Mesendoderm (in vitro differentiated cells): ENCODE measurements around the gene ASPA.

Experiments
- DNase-seq: peaks from one replicate; pipeline ENCODE4 v3.0.0; 2013
- H2AK5ac ChIP-seq: 2 replicates; pipeline ENCODE4 v1.6.1; 2013; ENCODE audit warnings: low read length, inconsistent platforms
- H2BK120ac ChIP-seq: 2 replicates; pipeline ENCODE4 v1.6.1; 2013; ENCODE audit warnings: low read depth, mild to moderate bottlenecking, low read length, moderate library complexity, mixed read lengths
- H2BK15ac ChIP-seq: replicated peaks from 2 replicates; pipeline ENCODE4 v1.6.1; 2013; ENCODE audit warnings: low read depth, mild to moderate bottlenecking, moderate library complexity
- H2BK5ac ChIP-seq: 2 replicates; pipeline ENCODE4 v1.6.1; 2013; ENCODE audit warnings: low read length, inconsistent platforms
- H3K18ac ChIP-seq: 2 replicates; pipeline ENCODE4 v1.6.1; 2013; ENCODE audit warnings: mild to moderate bottlenecking, low read length, mixed read lengths
- H3K23ac ChIP-seq: one replicate; pipeline ENCODE4 v1.6.1; 2013; ENCODE audit warnings: low read length
- H3K27ac ChIP-seq: 2 replicates; pipeline ENCODE4 v1.5.1; 2013; ENCODE audit warnings: low read depth, mild to moderate bottlenecking, inconsistent platforms, low read length, moderate library complexity
- H3K27me3 ChIP-seq: 2 replicates; pipeline ENCODE4 v1.6.1; 2013; ENCODE audit warnings: low read length, control low read depth, mild to moderate bottlenecking, inconsistent platforms; ENCODE audit not compliant: insufficient read depth, poor library complexity
- H3K36me3 ChIP-seq: 2 replicates; pipeline ENCODE4 v1.6.1; 2013; ENCODE audit warnings: low read length, inconsistent platforms; ENCODE audit not compliant: control insufficient read depth, insufficient read depth
- H3K4ac ChIP-seq: one replicate; pipeline ENCODE4 v1.6.1; 2013; ENCODE audit warnings: low read depth, mild to moderate bottlenecking, low read length, moderate library complexity
- H3K4me1 ChIP-seq: 2 replicates; pipeline ENCODE4 v1.6.1; 2013; ENCODE audit warnings: low read depth, low read length, inconsistent platforms; ENCODE audit not compliant: control insufficient read depth
- H3K4me2 ChIP-seq: 2 replicates; pipeline ENCODE4 v1.6.1; 2013; ENCODE audit warnings: low read length
- H3K4me3 ChIP-seq: 2 replicates; pipeline ENCODE4 v1.5.1; 2013; ENCODE audit warnings: mild to moderate bottlenecking, low read length
- H3K56ac ChIP-seq: one replicate; pipeline ENCODE4 v1.6.1; 2013; ENCODE audit warnings: low read length
- H3K79me1 ChIP-seq: 2 replicates; pipeline ENCODE4 v1.6.1; 2013; ENCODE audit warnings: low read length, inconsistent platforms
- H3K79me2 ChIP-seq: 2 replicates; pipeline ENCODE4 v1.6.1; 2013; ENCODE audit warnings: mild to moderate bottlenecking, low read length; ENCODE audit not compliant: control insufficient read depth, insufficient read depth
- H3K9ac ChIP-seq: 2 replicates; pipeline ENCODE4 v1.6.1; 2013; ENCODE audit warnings: low read length, inconsistent platforms
- H4K5ac ChIP-seq: one replicate; pipeline ENCODE4 v1.6.1; 2013; ENCODE audit warnings: low read length
- H4K8ac ChIP-seq: one replicate; pipeline ENCODE4 v1.6.1; 2013; ENCODE audit warnings: low read depth, mild to moderate bottlenecking, control low read depth, low read length, moderate library complexity
- WGBS: extraction: QIAGEN DNeasy Blood & Tissue Kit; methylation state at CpG from one replicate; pipeline ENCODE4 v1.1.7; 2013; ENCODE audit warnings: low lambda C conversion rate, missing lambda C conversion rate; ENCODE audit not compliant: insufficient coverage; ENCODE audit errors: extremely low coverage; 5-methylcytosine and 5-hydroxymethylcytosine counted together

Gene ASPA

DNA sequence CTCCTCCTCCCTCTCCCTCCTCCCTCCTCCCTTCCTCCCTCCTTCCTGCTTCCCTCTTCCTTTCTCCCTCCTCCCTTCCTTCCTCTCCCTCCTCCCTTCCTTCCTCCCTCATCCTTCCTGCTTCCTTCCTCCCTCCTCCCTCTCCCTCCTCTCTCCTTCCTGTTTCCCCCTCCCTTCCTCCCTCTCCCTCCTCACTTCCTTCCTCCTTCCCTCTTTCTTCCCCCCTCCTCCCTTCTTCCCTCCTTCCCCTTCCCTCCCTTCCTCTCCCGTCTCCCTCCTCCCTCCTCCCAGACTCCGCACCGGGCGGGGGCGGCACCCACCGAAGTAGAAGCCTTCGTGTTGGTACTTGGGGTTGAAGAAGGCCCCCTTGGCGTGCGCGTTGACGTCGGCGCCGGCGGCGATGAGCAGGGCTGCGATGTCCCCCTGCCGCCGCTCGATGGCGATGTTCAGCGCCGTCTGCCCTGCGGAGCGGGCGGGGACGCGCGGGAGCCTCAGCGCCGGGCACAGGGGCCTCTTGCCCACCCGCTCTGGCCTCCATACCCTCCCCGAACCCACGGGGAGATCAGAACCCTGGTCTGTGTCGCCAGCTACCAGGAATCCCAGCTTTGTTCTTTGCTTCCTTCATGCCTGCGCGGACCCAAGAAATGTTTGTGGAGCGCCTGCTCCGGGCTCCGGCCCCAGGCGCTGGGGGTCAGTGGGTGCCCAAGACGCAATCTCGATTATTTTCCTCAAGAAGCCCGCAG is 59.6 kb downstream of the ASPA start:
- peak; percentile 92 for DNase-seq
- no peaks in the 10 kb centered on the region for H3K79me2 ChIP-seq
- H3K27me3 ChIP-seq, result no peaks in the 10 kb centered on the region
- peak overlapping the region; percentile 85 for H3K18ac ChIP-seq
- peak overlapping the region; percentile 35 for H3K4me3 ChIP-seq
- H2BK120ac ChIP-seq, result peak overlapping the region; percentile 19
- peak overlapping the region; percentile 81 for H3K9ac ChIP-seq
- H3K4me2 ChIP-seq, result peak overlapping the region; percentile 75
- H3K79me1 ChIP-seq, result no peaks in the 10 kb centered on the region
- no CpG with 5 or more reads among the region's 44 CpGs for WGBS
- no peak overlapping the region for H2AK5ac ChIP-seq
- H3K4ac ChIP-seq, result no peak overlapping the region
- H4K5ac ChIP-seq, result no peak overlapping the region
- H3K23ac ChIP-seq, result no peak overlapping the region
- H3K4me1 ChIP-seq, result peaks cover 5% of the 10 kb centered on the region
- no peaks in the 10 kb centered on the region for H3K36me3 ChIP-seq
- peak overlapping the region; percentile 14 for H4K8ac ChIP-seq
- no peak overlapping the region for H2BK5ac ChIP-seq
- peak overlapping the region; percentile 15 for H2BK15ac ChIP-seq
- H3K27ac ChIP-seq, result no peak overlapping the region
- peak overlapping the region; percentile 89 for H3K56ac ChIP-seq

DNA sequence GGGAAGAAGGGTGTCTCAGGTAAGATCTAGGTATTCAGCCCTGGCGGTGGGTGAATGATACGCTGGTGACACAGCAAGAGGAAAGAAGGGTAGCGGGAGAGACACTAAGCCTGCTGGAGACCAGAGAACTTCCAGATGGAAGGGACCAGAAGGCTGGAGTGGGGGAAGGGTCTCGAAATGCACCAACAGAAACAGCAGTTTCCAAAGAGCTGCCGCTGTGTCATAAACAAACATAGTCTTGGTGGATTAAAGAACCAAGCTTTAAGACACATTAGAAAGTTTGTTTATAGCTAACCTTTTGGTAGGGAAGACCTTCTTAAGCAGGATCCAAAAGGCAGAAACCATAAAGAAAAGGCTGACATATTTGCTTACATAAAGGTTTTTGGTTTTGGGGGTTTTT is 60.9 kb downstream of the ASPA start:
- Histone ChIP-seq H2AK5ac (no peak overlapping the region), H3K56ac (no peak overlapping the region), H3K36me3 (no peaks in the 10 kb centered on the region), H3K27me3 (no peaks in the 10 kb centered on the region), H3K27ac (no peak overlapping the region), H3K79me2 (no peaks in the 10 kb centered on the region), H4K8ac (no peak overlapping the region), H3K79me1 (no peaks in the 10 kb centered on the region), H4K5ac (no peak overlapping the region), H3K23ac (no peak overlapping the region), H2BK5ac (no peak overlapping the region), H2BK15ac (no peak overlapping the region), H3K18ac (no peak overlapping the region), H3K4ac (no peak overlapping the region), H3K4me2 (no peak overlapping the region), H2BK120ac (no peak overlapping the region), H3K4me1 (no peaks in the 10 kb centered on the region), H3K4me3 (no peak overlapping the region), H3K9ac (no peak overlapping the region)
- no CpG with 5 or more reads among the region's 5 CpGs for WGBS
- no peak for DNase-seq

- no peaks in the 10 kb centered on the region for H3K4me1 ChIP-seq
- no peak overlapping the region for H3K4ac ChIP-seq
- no peak overlapping the region for H3K18ac ChIP-seq
- no peak overlapping the region for H3K27ac ChIP-seq
- H3K79me1 ChIP-seq, result no peaks in the 10 kb centered on the region
- H3K36me3 ChIP-seq, result no peaks in the 10 kb centered on the region
- no peak overlapping the region for H4K8ac ChIP-seq
- H3K56ac ChIP-seq, result no peak overlapping the region
- H3K79me2 ChIP-seq, result no peaks in the 10 kb centered on the region
- H2BK5ac ChIP-seq, result no peak overlapping the region
- no peak overlapping the region for H2BK120ac ChIP-seq
- no peak overlapping the region for H3K4me3 ChIP-seq
- H3K27me3 ChIP-seq, result no peaks in the 10 kb centered on the region
- H2AK5ac ChIP-seq, result no peak overlapping the region
- H3K23ac ChIP-seq, result no peak overlapping the region
- no CpG with 5 or more reads among the region's 8 CpGs for WGBS
- no peak overlapping the region for H3K4me2 ChIP-seq
- no peak overlapping the region for H4K5ac ChIP-seq
- H2BK15ac ChIP-seq, result no peak overlapping the region
- no peak overlapping the region for H3K9ac ChIP-seq
- DNase-seq, result no peak
Measured at GRCh38 chr17:3539881-3540540, 64.2 kb downstream of the ASPA start.

- no peak overlapping the region for H4K5ac ChIP-seq
- H3K27ac ChIP-seq, result no peak overlapping the region
- H4K8ac ChIP-seq, result no peak overlapping the region
- H3K79me1 ChIP-seq, result no peaks in the 10 kb centered on the region
- H3K4me2 ChIP-seq, result no peak overlapping the region
- H3K9ac ChIP-seq, result no peak overlapping the region
- H3K23ac ChIP-seq, result no peak overlapping the region
- H2BK120ac ChIP-seq, result no peak overlapping the region
- no peak overlapping the region for H3K18ac ChIP-seq
- DNase-seq, result no peak
- no peak overlapping the region for H2BK15ac ChIP-seq
- no peaks in the 10 kb centered on the region for H3K4me1 ChIP-seq
- H3K4me3 ChIP-seq, result no peak overlapping the region
- H3K36me3 ChIP-seq, result no peaks in the 10 kb centered on the region
- H3K56ac ChIP-seq, result no peak overlapping the region
- no CpG with 5 or more reads among the region's 16 CpGs for WGBS
- no peaks in the 10 kb centered on the region for H3K79me2 ChIP-seq
- H3K4ac ChIP-seq, result no peak overlapping the region
- no peak overlapping the region for H2AK5ac ChIP-seq
- H2BK5ac ChIP-seq, result no peak overlapping the region
- H3K27me3 ChIP-seq, result no peaks in the 10 kb centered on the region
Measured at GRCh38 chr17:3542410-3543088, 66.8 kb downstream of the ASPA start.

- Histone ChIP-seq H3K79me1 (no peaks in the 10 kb centered on the region), H3K4me3 (no peak overlapping the region), H3K27me3 (no peaks in the 10 kb centered on the region), H3K56ac (no peak overlapping the region), H3K18ac (no peak overlapping the region), H4K8ac (no peak overlapping the region), H3K4me2 (no peak overlapping the region), H3K4me1 (no peaks in the 10 kb centered on the region), H2BK5ac (no peak overlapping the region), H2BK120ac (no peak overlapping the region), H3K23ac (no peak overlapping the region), H2AK5ac (no peak overlapping the region), H2BK15ac (no peak overlapping the region), H4K5ac (no peak overlapping the region), H3K9ac (no peak overlapping the region), H3K79me2 (no peaks in the 10 kb centered on the region), H3K4ac (no peak overlapping the region), H3K36me3 (no peaks in the 10 kb centered on the region), H3K27ac (no peak overlapping the region)
- no peak for DNase-seq
- WGBS, result no CpG with 5 or more reads among the region's 10 CpGs
Measured at GRCh38 chr17:3543453-3543852, 67.7 kb downstream of the ASPA start.
